ENCODE measurements around the gene MAP2K2.
A peak's percentile ranks its signal among the peaks of the same experiment; 100 is the strongest.
"Not testable (repeated sequence)": the region's sequence is repeated elsewhere in the genome, so short reads cannot be mapped to it uniquely, and the experiment has no call there.

The MAP2K2 gene

DNA sequence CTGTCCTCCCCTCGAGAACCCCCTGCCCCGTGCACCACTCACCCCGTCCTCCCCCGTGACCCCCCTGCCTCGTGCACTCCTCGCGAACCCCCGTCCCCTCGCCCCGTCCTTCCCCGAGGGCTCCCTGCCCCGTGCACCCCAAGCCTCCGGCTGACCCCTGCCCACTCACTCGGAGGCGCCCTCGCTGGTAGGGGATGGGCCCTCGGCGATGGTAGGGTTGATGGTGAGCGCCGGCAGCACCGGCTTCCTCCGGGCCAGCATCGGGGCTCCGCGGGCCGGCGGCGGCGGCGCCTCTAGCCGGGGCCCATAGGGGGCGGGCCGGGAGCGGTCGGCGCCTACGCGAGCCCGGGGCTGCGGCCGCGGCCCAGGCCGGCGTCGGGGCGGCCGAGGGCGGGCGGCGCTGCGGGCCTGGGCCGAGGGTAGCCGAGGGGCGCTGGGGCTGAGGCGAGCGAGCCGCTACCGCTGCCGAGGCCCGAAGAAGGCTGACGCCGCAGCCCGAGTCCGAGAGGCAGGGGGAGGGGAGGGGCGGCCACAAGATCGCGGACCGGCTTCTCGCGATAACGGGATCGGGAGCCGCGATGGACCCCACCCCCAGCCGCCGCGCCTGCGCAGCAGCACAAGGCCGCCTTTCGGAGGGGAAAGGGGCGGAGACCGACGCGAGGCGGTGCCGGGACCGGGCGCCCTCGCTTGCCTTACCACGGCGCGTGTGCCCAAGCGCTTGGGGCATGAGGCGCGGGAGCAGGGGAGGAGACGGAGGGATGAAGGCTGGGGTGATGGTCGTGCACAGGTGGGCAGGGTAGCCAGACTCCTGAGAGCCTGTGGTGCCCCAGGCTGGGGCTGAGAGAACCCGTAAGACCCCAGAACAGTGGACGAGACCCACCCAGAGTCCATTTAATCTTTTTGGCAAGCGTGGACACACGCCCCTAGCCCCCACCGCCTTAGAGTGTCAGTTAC lies at the start of gene MAP2K2:
Gene MAP2K2 (minus strand): TSS at position 508 of the 954 bp plus-strand sequence. CDS start 247 bp downstream, at position 261.
- peak; percentile 95 for DNase-seq

DNA sequence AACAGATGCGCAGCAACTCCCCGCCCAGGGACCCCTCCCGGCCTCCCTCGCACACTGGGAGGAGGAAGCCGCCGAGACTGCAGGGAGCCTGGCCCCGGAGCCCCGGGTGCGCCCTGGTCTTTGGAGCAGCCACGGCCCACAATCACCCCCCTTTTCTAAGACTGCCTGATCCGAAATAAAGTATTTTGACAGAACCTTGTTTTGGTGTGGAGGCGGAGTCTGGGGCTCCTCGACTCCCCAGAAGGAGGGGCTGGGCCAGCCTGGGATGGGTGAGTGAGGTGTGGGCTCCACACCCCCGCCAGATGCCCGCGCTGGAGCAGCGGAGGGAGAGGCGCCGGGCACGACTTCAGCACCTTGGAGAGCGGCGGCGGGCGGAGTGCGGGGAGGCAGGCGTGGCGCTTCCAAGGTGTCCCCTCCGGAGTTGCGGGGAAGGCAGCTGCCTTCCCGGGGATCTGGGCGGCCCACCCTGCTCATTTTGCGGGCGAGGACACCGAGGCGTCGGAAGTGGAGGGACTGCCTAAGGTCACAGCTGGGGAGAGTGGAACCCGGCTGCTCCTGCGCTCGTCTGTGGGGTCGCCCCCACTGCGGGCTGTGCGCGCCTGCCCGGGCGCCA lies 49.0 kb upstream of the MAP2K2 start:
- DNase-seq, result peak; percentile 50 to 65

DNA sequence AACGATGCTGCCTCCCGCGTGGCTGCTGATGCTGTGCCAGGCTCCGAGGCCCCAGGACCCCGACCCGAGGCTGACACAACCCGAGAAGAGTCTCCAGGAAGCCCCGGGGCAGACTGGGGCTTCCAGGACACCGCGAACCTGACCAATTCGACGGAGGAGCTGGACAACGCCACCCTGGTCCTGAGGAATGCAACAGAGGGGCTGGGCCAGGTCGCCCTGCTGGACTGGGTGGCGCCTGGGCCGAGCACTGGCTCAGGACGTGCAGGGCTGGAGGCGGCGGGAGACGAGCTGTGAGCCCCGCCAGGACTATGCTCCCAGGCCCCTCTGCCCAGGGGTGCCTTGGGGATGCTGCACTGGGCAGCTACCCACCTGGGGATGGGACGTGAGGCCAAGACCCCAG lies 47.8 kb upstream of the MAP2K2 start:
- DNase-seq, result no peak

DNA sequence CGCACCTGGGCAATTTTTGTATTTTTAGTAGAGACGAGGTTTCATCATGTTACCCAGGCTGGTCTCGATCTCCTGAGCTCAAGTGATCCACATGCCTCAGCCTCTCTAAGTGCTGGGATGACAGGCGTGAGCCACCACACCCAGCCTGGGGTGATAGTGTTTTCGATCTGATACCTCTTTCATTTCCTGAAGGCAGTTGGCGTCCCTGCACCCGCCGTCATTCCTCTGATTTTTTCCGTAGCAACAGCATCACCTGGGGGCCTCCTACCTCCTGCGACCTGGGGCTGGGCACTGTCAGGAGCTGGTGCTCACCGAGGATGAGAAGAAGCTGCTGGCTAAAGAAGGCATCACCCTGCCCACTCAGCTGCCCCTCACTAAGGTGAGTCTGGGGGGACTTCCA lies 40.3 kb upstream of the MAP2K2 start:
- DNase-seq, result no peak

DNA sequence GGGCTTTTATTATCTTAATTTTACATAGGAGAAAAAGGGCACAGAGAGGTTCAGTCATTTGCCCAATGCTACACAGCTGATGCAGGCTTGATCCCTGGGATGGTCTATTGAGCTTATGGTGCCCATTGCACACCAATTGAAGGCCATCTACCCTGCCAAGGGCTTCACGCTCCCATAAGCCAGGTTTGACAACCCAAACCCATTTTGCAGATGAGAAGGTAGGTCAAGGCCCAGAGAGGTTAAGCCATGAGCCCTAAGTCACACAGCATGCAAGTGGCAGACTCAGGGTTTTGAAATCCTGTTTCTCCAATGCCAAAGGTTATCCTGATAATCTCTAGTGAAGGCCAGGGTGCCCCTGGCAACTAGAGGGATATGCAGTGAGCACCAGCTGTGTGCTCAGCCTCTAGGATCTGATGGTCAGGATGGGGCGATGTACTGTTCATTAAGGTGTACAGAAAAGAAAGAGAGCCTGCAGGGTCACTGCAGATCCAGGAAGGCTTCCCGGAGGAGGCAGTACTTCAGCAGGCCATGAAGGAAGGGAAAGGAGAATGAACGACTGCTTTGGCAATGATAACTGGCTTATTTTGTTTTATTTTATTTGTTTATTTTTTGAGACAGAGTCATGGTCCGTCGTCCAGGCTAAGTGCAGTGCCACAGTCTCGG lies 37.6 kb upstream of the MAP2K2 start:
- DNase-seq, result no peak

DNA sequence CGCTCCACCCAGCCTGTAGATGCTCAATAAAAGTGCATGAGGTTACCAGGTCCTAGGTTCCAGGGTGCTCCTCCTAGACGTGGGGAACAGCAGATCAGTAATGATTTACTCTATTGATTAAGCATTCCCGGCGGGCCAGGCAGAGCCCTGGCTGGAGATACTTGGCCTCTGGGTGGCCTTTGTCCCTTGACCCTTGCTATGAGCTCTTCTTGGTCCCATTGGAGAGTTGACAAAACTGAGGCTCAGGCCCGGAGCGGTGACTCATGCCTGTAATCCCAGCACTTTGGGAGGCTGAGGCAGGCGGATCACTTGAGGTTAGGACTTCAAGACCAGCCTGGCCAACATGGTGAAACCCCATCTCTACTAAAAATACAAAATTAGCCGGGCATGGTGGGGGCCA lies 34.0 kb upstream of the MAP2K2 start:
- not testable (repeated sequence) for DNase-seq

DNA sequence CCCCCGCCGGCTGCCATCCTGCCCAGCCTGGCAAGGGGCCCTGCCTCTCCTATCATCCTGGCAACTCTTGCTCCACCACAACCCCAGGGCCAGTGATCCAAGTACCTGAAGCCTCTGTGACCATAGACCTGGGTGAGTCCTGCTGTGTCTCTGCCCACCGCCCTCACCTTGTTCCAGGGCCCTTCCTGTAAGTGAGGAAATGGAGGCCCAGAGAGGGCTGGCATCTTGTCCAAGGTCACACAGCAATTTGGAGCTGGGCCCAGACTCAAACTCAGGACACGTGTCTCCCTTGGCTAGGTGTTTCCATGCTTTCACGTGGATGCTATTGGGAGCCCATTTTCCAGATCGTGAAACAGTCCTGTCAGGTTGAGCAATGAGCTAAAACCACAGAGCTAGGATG lies 33.2 kb upstream of the MAP2K2 start:
- no peak for DNase-seq

DNA sequence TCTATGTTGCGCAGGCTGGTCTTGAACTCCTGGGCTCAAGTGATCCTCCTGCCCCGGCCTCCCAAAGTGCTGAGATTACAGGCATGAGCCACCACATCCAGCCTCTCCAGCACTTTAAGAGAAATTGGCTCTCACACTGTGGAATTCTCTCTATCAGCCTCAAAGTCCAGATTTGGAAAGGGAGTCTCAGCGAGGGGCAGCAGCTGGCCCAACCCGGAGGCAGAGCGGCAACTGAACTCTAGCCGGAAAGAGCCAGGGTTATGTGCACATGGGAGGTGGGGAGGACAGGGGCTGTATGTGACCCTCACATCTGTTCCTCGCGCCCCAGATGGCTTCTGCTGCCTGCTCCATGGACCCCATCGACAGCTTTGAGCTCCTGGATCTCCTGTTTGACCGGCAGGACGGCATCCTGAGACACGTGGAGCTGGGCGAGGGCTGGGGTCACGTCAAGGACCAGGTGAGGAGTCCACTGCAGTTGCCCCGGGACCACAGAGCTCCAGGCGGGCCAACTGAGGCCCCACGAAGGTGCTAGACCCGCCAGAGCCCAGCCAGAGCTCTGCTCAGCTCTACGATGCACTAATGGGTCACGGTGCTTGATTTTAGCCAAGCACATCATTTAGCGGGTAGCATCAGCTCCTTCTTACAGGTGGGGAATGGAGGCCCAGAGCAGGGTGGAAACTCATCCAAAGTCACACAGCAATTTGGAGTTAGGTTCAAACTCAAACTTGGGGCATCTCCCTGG lies 30.8 kb upstream of the MAP2K2 start:
- no peak for DNase-seq

DNA sequence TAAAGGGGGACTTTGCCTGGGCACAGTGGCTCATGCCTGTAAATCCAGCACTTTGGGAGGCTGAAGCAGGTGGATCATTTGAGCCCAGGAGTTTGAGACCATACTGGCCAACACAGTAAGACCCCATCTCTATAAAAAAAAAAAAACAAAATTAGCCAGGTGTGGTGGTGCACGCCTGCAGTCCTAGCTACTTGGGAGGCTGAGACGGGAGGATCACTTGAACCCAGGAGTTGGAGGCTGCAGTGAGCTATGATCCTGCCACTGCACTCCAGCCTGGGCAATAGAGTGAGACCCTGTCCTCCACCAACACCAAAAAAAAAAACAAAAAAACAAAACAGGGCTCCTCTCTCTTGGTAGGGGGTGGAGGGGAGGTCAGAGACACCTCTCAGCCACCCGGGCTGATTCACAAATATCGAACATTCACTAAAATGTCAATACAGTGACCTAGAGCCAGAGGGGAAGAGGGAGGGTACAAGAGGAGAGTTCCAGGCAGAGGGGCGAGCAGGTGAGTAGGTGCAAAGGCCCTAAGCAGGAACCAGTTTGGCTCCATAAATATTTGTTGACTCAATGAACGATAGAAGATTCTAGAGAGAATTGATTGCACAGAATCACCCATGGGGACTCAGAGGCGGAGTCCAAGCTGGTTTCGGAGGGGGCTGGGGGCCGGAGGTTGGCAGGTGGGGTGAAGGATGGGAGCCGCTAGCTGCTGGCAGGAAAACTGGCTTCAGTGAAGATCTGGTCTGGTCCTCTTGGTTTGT lies 28.5 kb upstream of the MAP2K2 start:
- no peak for DNase-seq

DNA sequence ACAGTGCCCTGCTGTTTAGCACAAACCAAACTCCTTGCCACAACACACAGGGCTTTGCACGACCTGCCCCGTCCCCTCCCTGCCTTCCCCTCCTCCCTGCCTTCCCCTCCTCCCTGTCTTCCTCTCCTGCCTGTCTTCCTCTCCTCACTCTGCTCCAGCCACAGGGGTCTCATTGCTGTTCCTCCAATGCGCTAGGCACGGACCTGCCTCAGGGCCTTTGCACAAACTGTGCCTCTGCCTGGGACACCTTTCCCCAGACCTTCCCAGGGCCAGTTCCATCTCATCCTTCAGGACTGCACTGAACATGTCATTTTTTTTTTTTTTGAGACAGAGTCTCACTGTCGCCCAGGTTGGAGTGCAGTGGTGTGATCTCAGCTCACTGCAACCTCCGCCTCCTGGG lies 27.7 kb upstream of the MAP2K2 start:
- DNase-seq, result no peak

DNA sequence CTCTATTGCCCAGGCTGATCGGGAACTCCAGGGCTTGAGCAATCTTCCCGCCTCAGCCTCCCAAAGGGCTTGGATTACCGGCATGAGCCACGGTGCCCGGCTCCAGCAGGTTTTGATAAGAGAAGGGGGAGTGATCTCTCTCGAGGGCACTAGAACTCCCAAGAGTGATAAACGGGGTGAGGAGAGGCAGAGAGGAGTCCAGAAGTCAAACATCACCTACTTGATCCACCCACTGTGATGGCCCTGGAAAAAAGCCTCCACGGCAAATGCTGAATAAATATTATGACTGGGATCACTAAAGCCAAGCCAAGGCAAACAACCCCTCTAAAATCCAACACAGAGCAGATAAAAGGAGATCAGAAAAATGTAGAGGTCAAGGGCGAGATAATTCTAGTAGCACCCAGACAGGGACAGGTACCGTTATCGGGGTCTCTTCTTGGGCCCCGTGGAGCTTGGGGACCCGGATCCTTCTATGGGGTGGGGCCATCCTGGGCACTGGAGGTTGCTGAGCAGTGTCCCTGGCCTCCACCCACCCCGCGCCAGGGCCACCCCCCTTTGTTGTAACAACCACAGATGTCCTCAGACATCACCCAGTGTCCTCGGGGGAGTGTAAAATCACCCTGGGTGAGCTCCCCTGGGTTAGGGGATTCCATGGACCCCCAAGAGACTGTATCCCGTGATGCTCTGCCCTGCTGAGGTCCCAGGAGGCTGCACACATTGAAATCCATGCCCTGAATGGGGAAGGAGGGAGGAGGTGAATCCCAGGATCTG lies 25.8 kb upstream of the MAP2K2 start:
- no peak for DNase-seq

DNA sequence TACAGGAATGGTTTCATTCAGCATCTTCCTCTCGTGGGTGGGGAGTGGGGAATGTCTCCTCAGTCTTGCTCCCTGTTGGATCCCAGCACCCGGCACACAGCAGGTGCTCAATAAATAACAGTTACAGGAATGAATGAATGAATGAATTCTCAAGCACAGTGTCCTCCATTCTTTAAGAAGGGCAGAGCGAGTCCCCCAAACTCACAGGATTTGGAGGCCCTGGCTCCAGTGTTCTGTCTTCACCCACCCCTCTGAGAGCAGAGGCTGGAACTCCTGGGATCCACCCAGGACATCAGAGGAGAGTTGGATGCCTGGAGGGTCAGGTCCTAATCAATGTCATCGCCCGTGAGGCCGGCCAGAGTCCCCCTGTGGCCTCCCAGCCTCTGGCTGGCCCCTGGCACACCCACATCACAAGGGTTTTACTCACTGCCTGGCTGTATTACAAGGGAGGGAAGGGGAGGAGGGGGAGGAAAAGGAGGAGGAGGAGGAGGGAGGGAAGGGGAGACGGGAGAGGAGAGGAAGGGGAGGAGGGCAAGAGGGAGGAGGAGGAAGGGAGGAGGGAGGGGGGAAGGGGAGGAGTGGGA lies 20.8 kb upstream of the MAP2K2 start:
- DNase-seq, result no peak

DNA sequence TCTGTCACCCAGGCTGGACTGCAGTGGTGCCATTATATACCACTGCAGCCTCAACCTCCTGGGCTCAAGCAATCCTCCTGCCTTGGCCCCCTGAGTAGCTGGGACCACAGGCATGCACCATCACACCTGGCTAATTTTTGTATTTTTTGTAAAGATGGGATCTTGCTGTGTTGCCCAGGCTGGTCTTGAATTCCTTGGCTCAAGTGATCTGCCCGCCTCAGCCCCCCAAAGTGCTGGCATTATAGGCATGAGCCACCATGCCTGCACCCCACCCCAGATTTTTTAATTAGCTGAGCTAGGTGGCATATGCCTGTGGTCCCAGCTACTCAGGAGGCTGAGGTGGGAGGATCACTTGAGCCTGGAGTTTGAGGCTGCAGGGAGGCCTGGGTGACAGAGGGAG lies 19.0 kb upstream of the MAP2K2 start:
- DNase-seq, result not testable (repeated sequence)

DNA sequence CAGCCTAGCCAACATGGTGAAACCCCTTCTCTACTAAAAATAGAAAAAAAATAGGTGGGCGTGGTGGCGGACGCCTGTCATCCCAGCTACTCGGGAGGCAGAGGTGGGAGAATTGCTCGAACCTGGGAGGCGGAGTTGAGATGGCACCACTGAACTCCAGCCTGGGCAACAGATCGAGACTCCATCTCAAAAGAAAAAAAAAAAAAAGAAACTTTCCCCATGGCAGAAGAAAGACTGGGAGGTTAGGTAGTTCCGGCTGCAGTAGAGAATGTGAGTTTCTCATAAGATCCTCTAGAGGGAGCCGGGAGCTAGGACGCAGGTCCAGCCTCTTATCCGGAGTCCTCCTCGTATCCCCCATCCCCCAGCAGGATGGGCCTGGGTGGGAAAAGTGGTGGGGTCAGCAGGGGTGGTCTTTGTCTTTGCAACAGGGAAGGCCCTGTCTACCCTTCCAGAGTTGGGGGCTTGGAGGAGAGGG lies 16.4 kb upstream of the MAP2K2 start:
- DNase-seq, result peak; percentile 27 to 47

DNA sequence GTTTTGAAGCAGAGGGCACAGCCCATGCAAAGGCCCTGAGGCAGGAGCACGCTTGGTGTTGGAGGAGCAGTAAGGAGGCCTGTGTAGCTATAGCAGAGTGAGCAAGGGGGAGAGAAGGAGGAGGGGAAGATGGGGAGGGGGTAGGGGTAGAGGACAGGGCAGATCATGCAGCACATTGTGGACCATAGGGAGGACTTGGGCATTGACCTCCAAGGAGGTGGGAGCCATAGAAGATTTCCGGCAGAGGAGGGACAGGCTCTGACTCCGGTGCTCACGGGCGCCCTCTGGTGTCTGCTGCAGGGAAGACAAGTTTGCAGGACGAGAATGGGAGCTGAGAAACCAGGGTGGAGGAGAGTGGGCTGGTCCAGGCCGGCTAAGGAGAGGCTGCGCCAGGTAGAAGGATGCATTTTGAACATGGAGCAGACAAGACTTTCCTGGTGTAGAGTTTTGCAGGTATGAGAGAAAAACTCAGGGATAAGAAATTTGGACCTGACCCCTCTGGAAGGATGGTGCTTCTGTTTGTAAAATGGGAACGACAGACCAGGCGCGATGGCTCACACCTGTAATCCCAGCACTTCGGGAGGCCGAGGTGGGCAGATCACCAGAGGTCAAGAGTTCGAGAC lies 15.8 kb upstream of the MAP2K2 start:
- peak; percentile 80 to 86 for DNase-seq

DNA sequence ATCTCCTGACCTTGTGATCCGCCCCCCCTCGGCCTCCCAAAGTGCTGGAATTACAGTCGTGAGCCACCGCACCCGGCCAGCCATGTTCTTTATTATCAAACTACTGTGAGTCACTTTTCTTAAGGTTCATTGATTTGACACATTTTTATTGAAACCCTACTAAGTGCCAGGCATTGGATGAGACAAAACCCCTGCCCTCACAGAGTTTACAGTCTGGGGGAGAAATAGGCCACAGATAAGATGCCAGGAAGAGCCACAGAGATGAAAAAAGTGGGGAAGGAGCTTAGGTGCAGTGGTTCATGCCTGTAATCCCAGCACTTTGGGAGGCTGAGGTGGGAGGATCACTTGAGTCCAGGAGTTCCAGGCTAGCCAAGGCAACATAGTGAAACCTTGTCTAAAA lies 14.5 kb upstream of the MAP2K2 start:
- no peak for DNase-seq

DNA sequence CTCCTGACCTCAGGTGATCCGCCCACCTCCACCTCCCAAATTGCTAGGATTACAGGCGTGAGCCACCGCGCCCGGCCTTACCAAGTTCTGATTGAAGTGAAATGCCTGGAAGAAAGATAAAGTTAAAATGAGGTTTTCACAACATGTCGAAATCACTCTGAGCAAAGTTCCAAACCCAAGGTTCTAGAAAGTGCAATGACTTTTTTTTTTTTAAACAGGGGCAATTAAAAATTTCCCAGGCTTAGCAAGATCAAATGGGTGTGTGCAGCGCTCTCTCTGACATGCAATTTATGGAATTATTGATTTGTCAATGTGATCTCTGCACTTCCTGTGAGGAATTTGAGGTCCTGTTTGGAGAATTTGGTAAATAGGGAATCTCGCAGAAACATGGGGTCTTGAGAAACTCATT lies 12.8 kb upstream of the MAP2K2 start:
- no peak for DNase-seq

DNA sequence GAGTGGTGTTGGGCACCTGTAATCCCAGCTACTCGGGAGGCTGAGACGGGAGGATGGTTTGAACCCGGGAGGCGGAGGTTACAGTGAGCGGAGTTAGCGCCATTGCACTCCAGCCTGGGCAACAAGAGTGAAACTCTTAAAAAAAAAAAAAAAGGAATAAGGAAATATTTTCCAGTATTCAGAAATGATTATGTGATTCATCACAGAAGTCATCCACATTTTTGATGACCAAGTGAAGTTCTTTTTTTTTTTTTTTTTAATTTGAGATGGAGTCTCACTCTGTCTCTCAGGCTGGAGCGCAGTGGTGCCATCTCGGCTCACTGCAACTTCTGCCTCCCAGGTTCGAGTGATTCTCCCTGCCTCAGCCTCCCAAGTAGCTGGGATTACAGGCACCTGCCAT lies 11.5 kb upstream of the MAP2K2 start:
- not testable (repeated sequence) for DNase-seq

DNA sequence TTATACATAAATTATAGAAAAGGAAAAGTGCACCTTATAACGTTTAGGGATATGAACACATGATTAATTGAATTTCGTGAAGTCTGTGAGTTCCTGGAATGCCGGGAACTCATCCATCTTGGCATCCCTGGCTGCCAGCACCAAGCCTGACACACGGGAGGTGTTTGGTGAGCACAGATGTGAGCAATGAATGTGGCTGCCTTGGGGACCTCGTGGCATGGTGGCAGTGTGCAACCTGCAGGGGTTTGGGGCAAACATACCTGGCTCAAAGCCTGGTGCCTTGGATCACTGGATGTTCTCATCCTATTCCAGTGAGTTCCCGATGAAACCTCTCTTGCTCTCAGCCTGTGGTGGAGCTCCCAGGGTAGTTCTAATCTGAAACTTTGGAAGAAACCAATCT lies 10.4 kb upstream of the MAP2K2 start:
- no peak for DNase-seq

DNA sequence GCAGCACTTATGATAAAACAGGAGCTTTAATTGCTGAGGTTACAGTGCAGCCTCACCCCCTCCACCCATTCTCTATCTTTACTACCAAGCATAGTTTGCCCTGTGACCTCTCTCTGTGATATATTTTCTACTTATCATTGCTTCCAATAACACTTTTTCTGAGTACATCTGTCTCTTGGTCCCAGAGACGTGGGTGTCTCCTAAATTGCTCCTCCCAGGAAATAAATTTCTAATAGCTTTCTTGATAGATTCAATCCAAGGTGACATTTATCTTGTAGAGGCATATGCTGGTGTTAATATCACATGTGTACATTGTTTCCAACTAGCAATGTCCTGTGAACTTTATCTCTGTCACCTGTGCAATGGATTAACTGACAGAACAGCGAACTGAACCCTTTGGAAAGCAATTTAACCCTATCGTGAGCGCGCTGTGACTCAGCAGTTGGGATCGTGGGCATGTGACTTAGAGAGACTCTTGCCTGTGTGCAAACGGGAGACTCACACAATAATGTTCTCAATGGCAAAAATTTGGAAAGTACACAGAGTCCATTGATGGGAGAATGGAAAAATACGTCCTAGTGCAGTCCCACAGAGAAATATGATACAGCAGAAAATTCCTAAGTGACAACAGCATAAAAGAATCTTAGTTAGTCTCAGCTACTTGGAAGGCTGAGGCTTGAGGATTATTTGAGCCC lies 7.0 kb upstream of the MAP2K2 start:
- DNase-seq, result no peak
